BE2C (cell line): ENCODE measurements around the gene RAP2C.

ENCODE experiments used
- DNase-seq: peaks from one replicate; pipeline ENCODE4 v3.0.0-alpha.2; 2020
- H3K27me3 ChIP-seq: fragments of 250-450 bp; sonication (Bioruptor Pico); 2 replicates; pipeline ENCODE4 v1.5.1; 2020; ENCODE audit warnings: mild to moderate bottlenecking
- H3K36me3 ChIP-seq: fragments of 250-450 bp; sonication (Bioruptor Pico); 2 replicates; pipeline ENCODE4 v1.5.1; 2020; ENCODE audit warnings: mild to moderate bottlenecking
- H3K4me1 ChIP-seq: fragments of 250-450 bp; sonication (Bioruptor Pico); 2 replicates; pipeline ENCODE4 v1.5.1; 2020
- H3K4me3 ChIP-seq: 2 replicates; pipeline ENCODE4 v1.5.1; 2011; ENCODE audit warnings: low read depth, low read length
- H3K9me3 ChIP-seq: fragments of 250-450 bp; sonication (Bioruptor Pico); 2 replicates; pipeline ENCODE4 v1.5.1; 2020
- TF ChIP-seq, protein P1 (sequence below): IDR thresholded peaks from 2 replicates; pipeline ENCODE4 v1.5.1; 2012; ENCODE audit warnings: mild to moderate bottlenecking, low read depth, low read length

Gene RAP2C

GRCh38 chrX:132191938-132192337 is 27.3 kb downstream of the RAP2C start:
- Histone ChIP-seq H3K4me1 (no peaks in the 10 kb centered on the region), H3K4me3 (no peak overlapping the region), H3K9me3 (no peaks in the 10 kb centered on the region), H3K36me3 (no peaks in the 10 kb centered on the region), H3K27me3 (no peaks in the 10 kb centered on the region)
- DNase-seq, result no peak
- TF ChIP-seq, protein P1, sequence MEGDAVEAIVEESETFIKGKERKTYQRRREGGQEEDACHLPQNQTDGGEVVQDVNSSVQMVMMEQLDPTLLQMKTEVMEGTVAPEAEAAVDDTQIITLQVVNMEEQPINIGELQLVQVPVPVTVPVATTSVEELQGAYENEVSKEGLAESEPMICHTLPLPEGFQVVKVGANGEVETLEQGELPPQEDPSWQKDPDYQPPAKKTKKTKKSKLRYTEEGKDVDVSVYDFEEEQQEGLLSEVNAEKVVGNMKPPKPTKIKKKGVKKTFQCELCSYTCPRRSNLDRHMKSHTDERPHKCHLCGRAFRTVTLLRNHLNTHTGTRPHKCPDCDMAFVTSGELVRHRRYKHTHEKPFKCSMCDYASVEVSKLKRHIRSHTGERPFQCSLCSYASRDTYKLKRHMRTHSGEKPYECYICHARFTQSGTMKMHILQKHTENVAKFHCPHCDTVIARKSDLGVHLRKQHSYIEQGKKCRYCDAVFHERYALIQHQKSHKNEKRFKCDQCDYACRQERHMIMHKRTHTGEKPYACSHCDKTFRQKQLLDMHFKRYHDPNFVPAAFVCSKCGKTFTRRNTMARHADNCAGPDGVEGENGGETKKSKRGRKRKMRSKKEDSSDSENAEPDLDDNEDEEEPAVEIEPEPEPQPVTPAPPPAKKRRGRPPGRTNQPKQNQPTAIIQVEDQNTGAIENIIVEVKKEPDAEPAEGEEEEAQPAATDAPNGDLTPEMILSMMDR, result no peak

DNA sequence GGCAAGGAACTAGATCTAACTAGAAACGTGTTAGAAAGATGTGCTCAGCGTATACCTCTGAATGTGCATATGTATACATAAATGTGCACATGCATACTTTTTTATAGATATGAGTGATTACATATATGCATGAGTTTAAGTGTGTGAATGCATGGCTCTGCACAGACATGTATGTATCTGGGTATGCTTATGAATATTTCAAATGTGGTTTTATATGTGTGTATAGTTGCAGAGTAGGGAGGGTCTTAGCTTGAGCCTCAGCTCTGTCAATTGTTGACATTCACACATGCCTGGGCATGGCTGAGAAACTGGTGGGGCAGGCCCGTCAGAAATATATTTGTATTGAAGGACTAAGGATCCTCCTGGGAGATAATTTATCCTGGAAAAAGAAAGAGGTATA is 31.1 kb downstream of the RAP2C start:
- Histone ChIP-seq H3K4me1 (no peaks in the 10 kb centered on the region), H3K9me3 (no peaks in the 10 kb centered on the region), H3K4me3 (no peak overlapping the region), H3K36me3 (no peaks in the 10 kb centered on the region), H3K27me3 (no peaks in the 10 kb centered on the region)
- DNase-seq, result no peak
- TF ChIP-seq, protein P1, result no peak

- TF ChIP-seq, protein P1, result no peak
- no peaks in the 10 kb centered on the region for H3K27me3 ChIP-seq
- H3K36me3 ChIP-seq, result no peaks in the 10 kb centered on the region
- no peak overlapping the region for H3K4me3 ChIP-seq
- H3K9me3 ChIP-seq, result no peaks in the 10 kb centered on the region
- no peaks in the 10 kb centered on the region for H3K4me1 ChIP-seq
- no peak for DNase-seq
These were observed 31.8 kb downstream of the RAP2C start for GRCh38 chrX:132187451-132187850.

DNA sequence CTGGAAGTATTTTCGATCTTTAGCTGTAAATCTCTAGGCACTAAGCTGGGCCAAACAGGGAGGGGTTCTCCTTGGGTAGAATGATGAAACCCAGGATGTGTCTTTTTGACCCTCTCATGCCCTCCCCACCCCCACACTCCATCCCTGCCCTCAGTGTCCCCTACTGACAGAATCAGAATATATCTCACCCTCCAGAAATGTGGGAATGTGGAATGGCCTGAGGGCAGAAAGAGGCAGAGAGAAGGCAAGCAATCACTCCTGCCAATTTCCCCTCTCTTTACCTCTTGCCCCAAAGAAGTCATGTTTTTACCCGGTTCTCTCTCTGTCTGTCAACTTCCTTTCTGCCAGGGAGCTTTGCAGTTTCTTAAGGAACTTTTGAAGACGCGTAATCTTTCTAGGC is 34.4 kb downstream of the RAP2C start:
- no peak for DNase-seq
- no peaks in the 10 kb centered on the region for H3K36me3 ChIP-seq
- no peaks in the 10 kb centered on the region for H3K9me3 ChIP-seq
- no peak overlapping the region for H3K4me3 ChIP-seq
- no peaks in the 10 kb centered on the region for H3K4me1 ChIP-seq
- H3K27me3 ChIP-seq, result no peaks in the 10 kb centered on the region
- TF ChIP-seq, protein P1, result no peak

DNA sequence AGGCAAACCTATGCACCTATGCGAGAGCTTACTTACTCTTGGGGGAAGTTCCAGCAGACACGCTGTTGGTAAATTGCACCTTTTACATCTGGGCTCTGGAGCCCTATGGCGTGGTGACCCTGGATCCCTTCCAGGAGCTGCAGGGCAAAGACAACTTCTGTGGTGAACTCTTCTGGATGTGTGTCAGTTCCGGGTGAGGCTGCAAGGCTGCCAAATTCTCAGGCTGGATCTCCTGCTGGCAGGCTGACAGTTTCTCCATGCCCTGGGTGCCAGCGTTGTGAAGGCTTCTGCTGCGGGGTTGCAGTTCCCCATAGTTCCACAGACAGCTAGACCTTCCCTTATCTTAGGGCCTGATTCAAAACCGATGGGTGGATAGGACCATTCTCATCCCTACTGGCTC is 37.9 kb downstream of the RAP2C start:
- no peaks in the 10 kb centered on the region for H3K27me3 ChIP-seq
- H3K4me3 ChIP-seq, result no peak overlapping the region
- TF ChIP-seq, protein P1, result no peak
- H3K4me1 ChIP-seq, result no peaks in the 10 kb centered on the region
- no peak for DNase-seq
- no peaks in the 10 kb centered on the region for H3K36me3 ChIP-seq
- no peaks in the 10 kb centered on the region for H3K9me3 ChIP-seq

GRCh38 chrX:132180929-132181328 is 38.3 kb downstream of the RAP2C start:
- H3K4me1 ChIP-seq, result no peaks in the 10 kb centered on the region
- no peak for DNase-seq

More at GRCh38 chrX:132180929-132181328, 38.3 kb downstream of the RAP2C start:
- H3K4me3 ChIP-seq, result no peak overlapping the region
- H3K36me3 ChIP-seq, result no peaks in the 10 kb centered on the region
- H3K27me3 ChIP-seq, result no peaks in the 10 kb centered on the region
- TF ChIP-seq, protein P1, result no peak
- no peaks in the 10 kb centered on the region for H3K9me3 ChIP-seq
